Measurements from ENCODE around the gene SLC9A9.

SLC9A9 gene

DNA sequence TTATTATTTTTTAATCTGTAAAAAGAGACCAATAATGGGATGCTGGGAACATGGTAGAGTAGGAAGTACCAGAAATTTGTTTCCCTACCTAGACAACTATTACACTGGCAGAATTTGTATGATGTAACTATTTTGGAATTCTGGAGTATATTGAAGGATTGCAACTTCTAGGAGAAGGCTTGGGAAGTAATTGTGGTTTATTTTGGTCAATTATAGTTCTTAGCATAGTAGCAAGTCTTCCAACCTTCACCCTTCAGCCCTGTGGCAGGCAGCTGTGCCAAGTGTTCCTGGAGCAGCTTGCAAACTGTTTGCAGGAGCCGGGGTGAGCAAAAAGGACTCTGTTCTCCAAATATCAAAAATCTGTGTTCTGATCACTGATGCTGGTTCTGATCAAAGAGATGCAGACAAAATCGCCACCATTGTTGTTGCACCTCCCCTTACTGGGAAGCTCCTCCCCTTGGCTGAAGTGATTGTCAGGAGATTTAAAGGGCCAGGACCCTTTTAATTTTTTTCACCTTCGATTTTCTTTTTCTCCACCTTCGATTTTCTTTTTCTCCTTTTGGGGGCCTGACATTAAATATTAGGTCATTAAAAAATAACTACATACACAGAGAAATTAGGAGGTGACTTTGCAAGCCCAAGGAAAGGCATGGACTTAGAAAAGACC lies 363.3 kb downstream of the SLC9A9 start:
- DNase-seq: no peak

DNA sequence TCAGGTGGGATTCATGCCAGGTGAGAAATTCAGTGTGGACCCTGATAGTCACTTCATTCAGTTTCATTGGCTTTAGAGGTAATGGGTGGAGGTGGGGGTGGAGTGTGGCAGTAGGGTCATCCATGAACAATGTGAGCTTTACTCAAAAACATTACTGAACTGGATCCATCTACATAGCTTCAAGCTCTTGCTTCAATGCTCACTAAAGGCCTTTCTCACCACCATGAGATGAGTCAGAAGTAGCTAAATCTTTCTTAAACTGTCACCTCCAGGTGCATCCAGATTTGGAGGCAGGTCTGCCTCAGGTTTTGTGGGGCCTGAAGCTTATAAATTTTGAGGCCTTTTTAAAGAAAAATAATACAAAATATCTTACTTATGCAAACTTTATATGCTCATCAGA lies 365.1 kb downstream of the SLC9A9 start:
- DNase-seq: no peak

DNA sequence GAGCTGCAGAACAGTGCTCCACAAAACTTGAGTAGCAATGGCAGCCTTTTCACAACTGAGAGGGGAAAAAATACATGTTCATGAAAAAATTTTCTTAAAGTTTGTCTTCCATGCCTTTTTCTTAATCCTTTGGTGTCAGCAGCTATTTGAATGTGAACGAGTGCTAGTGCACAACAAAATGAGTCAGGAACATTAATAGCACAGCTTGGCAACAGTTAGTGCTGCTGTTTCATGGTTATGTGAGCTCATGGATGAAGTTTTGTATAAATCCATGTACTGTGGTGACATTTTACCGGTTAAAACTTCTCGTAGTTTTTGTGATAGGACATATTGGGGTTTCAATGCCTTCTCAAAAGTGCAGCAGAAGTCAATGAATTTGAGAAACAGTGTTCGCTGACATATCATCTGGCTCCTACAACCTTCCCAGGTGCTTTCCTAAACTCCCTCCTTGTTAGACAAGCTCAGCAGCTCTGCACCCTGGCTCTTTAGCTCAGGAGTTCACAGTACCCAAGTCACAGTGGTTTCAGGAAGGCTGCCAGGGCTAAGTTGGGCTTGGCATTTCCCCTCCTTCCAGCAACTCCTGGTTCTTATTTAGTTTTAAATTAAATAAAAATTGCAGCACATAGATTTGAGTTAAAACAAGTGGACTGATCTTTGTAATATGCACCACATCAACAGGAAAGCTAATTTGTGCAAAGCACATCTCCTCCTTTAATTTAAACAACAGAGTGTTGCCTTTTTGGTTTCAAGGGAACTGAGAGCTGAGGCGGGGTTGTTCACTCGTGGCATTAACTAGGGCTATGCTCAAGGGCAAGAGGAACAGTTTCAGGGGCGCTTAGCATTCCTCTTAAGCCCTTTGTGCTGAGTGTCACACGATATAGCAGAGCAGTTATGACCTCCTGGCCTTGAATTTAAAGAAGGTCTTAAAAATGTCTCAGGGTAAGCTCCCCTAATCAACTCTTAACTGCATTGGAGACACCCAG lies 365.9 kb downstream of the SLC9A9 start:
- DNase-seq: no peak

DNA sequence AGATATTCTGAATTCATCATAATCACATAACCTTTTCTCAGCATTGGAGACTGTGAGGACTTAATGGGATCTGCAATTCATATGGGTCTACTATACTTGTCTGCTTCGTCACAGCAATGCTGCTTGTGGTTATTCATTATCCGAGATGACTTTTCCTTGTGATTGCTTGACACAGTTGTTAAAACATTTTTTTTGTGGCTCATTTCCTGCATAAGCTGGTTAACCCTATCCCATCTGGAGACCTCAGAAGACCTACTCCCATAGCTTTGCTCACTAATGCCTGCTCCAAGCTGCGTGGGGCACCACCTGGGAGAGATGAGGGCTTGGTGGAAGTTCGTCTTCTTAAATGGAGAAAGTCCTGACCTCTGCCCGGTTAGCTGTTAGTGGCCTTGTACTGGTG lies 367.9 kb downstream of the SLC9A9 start:
- DNase-seq: no peak

DNA sequence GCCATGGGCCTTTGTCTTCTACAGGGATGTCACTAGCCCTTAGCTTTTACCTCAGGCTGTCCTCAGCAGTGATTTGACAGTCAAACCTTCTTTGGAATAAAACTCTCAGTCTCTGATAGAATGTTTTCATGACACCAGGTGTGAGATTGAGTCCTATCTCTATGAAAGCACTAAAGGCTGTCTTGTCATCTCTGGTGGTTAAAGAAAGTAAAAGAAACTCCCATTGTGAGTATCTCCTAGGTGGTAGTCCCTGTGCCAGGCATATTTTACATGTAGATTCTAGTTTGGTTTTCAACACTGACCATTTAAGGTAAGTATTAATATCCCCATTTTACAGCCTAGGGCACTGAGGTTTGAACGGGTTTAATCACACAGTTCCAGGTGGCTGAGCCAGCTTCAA lies 368.5 kb downstream of the SLC9A9 start:
- no peak for DNase-seq

DNA sequence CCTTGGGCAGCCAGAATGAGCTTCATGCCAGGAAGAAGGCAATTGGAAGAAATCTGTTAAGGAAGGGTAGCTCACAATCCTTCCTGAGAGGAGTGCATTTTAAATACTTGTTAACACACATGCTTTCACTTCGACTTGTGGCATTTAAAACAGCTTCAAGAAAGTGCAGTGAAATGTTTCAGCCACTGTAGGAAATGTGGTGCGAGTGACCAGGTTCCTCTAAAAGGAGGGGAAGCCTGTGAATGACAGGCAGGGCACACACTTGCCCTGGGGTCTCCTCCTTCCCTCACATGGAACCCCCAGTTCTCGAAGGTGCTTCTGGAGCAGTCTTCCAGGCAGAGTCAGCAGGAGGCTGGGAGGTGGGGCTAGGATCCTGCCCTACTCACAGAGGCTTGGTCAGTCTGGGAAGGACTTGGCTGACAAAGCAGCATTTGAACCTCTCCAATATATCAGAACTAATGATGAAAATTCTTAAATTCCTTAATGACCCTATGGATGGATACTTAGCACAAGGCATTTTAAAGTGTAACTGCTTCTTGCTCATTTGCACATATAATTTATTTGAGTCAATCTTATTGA lies 370.1 kb downstream of the SLC9A9 start:
- no peak for DNase-seq

DNA sequence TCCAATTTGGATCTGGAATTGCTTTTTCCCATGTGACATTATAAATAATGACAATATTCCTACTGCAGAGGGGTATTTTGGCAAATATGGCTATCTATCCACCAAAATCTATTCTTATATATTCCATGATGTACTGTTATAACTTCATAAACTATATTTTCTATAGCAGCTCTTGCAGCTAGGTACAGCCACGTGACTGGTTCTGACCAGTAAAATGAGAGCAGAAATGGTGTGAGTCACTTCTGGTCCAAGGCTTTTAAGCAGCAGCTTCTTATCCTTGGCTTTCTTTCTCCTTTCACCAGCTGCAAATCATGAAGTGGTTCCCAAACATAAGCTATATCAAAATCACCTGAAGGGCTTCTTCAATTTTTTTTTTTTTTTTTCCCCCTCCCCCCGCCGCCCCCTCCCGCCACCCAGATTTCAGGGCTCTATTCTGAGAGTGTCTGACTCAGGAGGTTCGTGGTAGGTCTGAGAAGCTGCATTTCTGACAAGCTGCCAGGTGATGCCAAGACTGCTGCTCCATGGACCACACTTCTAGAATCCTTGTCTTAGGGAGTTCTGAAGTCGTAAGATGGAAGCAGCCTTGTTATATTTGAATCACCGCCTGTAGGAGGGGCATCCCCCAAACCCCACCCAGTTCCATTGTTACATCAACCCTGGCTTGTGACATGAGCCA lies 371.2 kb downstream of the SLC9A9 start:
- DNase-seq: no peak

DNA sequence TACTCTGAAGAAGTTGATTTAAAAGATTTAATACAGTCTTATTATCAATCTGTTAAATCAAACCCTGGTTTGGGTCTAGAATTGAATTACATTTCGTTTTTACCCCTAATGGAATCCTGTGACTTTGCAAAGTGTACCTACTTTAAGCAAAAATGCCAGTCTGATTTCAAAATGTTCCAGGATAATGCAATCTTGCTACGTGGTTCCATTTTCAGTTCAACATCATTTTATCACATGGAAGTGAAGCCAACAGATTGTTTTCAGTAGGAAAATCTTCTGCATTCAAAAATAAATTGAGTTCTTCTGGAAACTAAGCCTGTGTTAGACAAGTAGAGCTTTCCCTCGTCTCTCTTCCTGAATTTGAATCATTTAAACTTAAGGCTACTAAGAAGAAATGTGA lies 372.3 kb downstream of the SLC9A9 start:
- DNase-seq: no peak

DNA sequence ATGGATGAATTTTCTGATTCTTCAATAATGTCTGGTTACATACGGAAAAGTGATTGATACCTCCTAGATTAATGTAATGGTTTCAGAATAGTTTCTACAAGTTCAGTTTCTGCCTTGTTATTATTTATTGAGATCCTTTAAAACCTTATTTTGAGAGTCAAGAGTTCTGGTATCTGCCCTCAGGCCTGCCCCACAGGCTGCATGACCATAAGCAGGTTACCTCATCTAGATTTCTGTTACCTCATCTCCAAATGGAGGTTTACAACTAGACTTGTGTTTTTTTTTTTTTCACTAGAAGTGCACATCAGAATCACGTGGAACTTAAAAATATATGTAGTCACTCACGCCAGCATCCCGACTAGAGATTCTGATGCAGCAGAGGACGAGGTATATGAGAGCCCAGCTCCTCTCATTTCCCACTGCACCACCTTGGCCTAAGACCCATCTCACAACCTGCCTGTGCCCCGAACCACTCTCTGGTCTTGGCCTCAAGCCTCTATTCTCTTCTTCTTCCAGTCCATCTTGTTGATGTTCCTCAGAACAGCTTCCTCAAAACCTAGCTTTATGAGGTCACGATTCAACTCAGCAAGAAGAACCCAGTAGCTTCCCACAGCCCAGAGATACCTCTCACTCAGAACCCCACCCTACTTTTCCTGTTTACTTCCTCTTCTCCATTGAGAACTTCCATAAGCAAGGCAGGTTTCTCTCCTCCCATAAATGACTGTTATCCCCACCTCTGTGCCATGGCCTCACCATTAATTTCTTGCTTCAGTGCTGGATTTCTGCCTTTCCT lies 375.3 kb downstream of the SLC9A9 start:
- DNase-seq: no peak

DNA sequence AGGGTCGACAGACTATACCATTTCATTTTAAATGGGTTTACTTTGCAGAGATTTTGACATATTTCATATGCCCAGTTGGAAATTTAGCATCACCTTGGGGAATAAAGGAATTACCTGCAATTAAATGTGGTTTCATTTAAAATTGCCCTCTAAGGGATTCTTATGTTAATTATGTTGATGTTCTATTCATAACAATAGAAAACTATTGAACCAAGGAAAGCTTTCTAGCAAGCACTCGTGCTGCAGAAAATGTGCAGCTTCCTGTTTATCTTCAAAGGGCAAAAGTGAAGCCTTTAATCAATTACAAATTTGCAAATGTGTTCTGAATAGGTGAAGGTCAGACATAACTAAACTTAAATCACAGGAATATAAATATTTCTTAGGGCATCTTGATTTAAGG lies 376.6 kb downstream of the SLC9A9 start:
- DNase-seq: no peak

DNA sequence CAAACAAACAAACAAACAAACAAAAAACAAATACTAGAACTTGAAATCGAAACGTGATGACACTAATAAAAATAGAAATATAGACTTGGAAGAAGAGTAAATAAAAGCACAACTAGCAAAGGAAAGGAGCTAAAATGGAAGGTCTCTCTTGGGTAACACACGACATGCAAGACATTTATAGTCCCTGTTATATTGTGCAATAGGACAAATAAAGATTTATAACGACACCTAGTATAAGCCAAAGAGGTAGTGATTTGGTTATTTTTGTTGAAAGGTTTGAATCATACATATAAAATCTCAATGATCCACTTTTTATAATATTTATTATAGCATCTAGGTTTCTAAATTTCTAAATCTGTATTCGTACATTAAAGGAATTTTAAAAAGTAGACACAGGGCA lies 379.1 kb downstream of the SLC9A9 start:
- no peak for DNase-seq

DNA sequence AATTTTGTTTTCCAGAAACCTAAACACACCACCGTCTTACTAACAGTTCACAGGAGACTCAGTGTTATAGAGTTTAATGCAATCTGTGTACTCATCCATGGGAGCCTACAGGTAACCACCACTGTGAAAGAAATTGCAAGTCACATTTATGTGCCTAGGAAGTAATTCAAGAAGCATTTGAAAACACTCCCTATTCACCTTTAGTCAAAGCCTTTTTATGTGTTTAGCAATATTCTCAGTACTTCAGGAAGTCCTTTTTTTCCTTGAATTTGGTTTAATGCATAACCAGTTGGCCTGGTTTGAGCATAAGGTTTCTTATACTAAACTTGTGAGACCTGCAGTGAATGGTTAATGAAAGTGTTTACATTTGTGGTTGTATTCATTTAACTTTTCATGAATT lies 382.6 kb downstream of the SLC9A9 start:
- no peak for DNase-seq

DNA sequence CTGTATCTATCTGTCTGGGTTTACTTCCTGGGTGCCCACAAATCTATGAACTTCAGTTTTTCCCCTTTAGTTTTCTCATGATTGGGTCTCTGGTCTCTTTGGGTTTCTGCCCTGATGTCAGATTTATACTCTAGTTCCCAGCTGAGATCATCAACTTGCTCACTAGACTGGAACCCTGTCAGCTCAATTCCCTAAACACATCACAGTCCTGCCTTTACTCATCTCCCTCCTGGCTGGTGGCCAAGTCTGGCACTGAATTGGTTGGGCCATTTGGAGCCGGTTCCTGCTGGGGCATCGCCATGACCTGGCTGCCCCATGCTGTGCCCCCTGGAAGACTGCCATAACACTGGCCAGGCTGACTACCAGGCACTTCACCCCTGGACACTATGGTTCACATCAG lies 383.4 kb downstream of the SLC9A9 start:
- no peak for DNase-seq

DNA sequence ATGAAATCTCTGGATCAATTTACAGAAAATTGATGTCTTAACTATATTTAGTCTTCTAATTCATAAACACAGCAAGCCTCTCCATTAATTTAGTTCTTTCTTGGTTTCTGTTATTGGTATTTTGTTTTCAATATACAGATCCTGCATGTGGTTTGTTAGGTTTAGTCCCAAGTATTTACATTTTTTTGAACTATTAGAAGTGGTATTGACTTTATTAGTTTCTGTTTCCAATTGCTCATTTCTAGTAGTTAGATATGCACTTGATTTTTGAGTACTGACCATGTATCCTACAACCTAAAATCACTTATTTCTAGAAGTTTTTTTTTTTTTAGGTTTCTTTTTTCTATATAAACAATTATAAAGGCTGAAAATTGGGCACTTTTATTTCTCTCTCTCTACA lies 392.8 kb downstream of the SLC9A9 start:
- DNase-seq: no peak

DNA sequence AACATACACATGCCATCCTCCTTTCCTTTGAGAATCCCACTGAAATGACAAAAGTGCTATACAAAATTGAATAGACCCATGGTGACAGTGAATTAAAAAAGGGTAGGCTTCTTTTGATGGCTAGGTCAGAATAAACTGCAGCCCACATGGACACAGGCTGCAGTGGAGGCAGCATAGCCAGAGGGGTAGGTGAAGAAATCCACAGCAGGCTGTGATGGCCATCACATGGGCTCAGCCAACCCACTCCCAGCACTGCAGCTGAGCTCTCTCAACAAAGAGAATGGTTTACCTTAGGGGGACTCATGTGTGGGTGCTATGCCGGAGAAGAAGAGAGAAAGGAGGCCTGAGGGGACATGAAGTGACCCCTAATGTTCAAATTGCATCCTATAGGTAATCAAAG lies 397.6 kb downstream of the SLC9A9 start:
- no peak for DNase-seq

DNA sequence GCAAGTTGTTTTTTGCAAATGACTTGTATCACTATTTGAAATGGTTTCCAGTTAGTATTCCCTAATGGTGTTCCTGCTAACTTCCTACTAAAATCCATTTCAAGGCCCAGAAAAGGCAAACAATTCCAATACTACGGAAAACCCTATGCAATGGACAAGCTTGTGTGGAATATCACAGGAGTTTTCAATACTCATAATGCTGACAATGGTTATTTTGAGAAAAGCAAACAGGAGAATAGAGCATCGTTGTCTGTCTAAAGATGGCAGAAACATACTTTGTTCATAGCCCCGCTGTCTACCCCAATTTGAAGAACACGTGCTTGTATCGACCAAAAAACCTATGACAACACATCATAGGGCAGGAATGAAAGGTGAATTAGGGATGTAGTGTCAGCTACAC lies 400.8 kb downstream of the SLC9A9 start:
- DNase-seq: no peak

DNA sequence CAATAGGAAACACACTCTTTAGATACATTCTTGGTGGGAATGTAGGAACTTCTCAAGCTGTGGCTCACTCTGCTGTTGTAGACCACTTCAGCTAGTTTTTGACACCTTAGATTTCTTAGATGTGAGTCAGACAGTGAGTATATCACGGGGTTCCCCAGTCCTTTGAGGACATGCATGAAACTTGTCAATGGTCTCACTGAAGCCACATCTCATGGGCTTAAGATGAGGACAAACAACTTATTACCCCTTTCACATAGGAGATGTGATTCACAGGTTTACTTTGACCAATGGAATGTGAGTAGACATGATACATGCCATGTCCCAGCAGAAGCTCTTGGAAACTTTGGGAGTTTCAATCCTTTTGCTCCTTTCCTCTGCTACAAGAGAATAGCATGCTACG lies 403.1 kb downstream of the SLC9A9 start:
- no peak for DNase-seq

DNA sequence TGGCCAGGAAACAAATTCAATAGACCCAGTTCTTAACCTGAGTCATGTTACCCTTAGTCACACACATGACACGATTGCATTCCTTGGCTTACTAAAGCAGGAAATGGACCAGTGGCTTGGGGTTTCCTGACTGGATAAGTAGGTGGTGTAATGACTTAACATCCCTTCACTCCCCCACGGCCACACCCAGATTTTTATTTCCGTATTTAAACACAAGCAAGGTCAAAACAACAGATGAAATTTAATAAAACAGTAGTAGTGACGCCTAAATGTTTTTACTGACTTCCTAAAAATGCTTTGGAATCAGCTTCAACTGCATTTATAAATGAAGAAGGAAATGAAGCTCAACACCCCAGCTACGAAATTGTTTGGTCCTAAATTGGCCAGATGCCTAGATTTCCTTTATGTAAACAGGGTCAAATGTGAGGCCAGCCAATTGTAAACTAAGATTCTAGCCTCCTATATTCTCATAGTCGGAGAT lies 404.4 kb downstream of the SLC9A9 start:
- DNase-seq: no peak

DNA sequence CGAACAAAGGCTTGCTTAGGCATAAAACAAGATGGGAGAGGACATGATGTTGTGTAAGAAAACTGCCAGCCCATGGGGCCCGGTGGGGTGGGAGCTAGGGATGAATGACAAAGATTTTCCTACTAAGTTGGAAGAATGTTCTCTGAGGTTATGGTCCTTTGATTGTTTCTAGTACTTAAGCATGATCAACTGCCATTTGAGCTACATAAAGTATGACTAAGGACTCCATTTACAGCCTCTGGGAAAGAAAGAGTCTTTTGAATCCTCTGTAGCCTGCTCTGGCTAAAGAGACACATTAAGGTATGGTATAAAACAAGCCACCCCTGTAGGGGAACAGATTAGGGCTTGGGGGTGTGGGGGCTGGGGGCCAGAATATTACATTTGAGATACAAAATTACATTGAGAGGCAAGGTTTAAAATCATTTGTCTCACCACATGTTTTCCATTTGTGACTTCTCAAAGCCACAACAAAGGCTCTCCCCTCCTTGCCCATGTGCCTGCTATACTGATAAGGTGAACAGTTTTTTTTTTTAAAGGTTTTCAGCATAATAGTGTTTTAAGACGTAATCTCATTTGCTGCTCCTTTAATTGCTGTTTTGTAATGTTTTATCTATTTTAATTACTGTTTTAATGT lies 405.3 kb downstream of the SLC9A9 start:
- DNase-seq: no peak

DNA sequence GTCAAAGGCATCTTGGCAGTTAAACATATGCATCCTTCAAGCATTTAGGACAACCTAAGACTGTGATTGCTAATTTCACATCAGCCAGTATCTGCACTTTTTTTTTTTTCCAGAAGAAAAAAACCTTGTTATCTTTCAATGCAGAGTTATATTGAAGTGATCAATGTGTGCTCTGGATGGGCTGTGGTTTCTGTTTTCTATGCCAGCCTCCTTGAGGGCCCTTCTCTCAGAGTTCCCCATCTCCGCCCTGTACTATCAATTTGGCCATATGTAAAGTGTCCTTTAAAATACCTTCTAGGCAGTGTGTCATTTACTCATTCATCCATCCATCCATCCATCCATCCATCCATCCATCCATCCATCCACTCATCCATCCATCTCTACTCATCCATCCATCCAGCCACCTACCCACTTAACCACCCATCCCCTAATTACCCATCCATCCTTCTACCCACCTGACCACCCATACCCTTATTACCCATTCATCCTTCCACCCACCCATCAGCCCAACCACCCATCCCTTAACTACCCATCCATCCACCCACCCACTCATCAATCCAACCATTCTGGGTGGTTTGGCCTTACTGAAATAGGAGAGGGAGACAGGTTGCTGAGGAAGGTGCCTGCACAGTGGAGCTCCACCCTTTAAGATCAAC lies 406.6 kb downstream of the SLC9A9 start:
- DNase-seq: no peak

DNA sequence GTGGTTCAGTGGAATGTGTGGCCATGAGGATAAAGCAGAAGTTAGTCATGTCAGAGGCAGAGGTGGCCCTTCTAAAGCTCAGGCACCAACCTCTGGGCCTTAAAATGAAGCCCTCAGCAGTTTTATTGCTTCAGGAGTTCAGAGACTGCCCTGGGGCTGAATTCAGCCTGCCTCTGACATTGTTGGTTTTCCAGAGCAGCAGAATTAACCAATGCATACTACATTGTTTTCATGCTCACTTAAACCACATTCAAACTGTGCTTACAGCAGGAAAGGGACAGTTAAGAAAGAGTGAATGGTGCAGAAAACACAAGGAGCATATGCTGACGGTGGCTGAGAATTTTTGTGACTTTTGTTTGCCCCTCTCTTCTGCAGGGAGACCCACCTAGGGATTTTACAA lies 408.5 kb downstream of the SLC9A9 start:
- no peak for DNase-seq

All from DMS79 treated with DMSO at 0.1 percent for 48 hours (cell line).